HG03571 (cell line): ENCODE results near the gene CDC14A.
"Not testable (repeated sequence)": the region's sequence is repeated elsewhere in the genome, so short reads cannot be mapped to it uniquely, and the experiment has no call there.

Experiments
- ATAC-seq: cut with Tn5 transposase; IDR thresholded peaks from one replicate; pipeline ENCODE4 v1.9.1; 2021; ENCODE audit not compliant: unreplicated experiment

The CDC14A gene, protein sequence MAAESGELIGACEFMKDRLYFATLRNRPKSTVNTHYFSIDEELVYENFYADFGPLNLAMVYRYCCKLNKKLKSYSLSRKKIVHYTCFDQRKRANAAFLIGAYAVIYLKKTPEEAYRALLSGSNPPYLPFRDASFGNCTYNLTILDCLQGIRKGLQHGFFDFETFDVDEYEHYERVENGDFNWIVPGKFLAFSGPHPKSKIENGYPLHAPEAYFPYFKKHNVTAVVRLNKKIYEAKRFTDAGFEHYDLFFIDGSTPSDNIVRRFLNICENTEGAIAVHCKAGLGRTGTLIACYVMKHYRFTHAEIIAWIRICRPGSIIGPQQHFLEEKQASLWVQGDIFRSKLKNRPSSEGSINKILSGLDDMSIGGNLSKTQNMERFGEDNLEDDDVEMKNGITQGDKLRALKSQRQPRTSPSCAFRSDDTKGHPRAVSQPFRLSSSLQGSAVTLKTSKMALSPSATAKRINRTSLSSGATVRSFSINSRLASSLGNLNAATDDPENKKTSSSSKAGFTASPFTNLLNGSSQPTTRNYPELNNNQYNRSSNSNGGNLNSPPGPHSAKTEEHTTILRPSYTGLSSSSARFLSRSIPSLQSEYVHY

DNA sequence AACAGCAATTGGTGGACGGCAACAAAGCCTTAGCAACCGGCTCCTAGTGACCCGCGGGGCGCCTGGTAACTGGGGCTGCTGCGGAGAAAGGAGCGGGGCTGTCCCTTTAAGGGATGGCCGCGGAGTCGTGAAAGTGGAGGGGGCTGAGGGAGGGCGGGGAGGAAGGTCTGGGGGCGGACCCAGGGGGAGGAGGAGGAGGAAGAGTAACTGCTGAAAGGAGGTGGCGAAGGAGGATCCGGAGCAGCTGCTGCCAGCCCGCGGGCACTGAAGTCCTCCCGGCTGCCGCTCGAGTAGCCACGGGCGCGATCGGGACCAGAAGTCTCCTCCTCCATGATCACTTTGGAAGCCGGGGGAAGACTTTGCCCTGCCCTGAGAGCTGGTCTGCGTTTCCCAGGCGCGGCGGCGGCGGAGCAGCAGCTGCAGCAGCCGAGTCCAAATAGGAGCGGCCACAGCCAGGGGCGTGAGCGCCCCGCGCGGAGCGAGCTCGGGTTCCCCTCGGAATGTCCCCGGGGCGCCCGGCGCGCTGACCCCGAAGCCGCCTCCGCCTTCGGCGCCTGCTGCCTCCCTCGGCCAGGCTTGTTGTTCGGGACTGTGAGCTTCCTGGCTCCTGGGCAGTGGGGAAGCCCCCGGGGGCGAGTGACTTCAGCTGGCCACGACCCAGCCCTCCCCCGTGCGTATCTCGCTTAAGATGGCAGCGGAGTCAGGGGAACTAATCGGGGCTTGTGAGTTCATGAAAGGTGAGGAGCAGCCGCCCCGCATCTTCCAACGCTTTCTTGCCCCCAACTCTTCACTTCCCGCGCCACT, at the start of gene CDC14A:
Gene CDC14A (plus strand): TSS at position 240 of the 804 bp plus-strand sequence. CDS start 449 bp downstream, at position 689.
- ATAC-seq = peak; percentile 65

DNA sequence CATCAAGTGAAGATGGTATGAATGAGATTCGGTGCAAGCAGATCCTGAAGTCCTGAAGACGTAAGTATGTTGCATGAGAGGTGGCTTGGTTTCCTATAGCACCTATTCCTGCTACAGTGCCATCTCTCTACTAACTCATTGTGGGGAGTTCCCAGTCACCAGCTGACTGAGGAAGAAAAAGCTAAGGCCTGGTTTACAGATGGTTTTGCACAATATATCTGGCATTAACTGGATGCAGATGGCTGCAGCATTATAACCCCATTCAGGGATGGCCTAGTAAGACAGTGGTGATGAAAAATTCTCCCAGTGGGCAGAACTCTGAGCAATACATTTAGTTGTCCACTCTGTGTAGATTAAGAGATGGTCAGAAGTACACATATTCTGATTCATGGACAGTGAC, 49.6 kb upstream of the CDC14A start:
- ATAC-seq = no peak

DNA sequence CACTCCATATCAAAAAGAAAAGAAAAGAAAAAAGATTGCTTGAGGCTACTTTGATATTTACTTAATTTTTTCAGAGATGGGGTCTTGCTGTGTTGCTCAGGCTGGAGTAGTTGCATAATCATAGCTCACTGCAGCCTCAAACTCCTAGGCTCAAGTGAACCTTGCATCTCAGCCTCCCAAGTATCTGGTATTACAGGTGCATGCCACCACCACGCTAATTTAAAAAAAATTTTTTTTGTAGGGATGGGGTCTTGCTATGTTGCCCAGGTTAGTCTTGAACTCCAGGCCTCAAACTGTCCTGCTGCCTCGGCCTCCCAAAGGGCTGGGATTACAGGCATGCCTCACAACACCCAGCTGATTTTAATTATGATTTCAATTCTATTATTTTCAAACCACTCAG, 48.1 kb upstream of the CDC14A start:
- ATAC-seq = no peak

DNA sequence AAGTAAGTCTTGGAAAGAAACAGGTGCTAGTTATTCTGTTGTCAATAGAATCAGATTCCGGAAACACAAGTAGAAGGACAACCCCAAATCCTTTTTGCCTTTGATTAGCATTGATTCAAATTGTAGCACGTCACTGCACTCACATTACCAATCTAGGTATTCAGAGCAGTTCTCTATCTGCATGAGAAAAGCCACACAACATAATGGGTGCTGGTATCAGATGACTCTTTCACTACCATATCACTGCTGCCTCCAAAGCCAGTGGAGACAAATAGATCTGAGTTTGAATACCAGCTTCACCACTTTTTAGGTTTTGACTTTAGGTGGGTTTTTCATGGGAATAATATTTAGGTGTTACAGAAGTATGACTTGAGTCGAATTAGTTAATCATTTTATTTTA, 47.4 kb upstream of the CDC14A start:
- ATAC-seq = no peak

DNA sequence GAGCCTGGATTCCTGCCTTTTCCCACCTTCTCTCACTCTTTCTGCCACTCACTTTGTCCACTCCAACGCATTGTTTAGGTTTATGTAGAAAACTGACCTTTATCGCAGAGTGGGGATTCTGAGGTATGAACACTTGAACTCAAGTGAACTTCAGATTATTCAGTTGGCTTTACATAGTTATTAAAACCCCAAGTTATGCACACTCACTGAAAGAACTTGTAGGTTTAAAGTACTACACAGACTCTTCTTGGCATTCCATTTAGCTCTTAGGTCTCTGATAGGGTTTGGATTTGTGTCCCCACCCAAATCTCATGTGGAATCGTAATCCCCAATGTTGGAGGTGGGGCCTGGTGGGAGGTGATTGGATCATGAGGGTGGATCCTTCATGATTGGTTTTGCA, 46.4 kb upstream of the CDC14A start:
- no peak for ATAC-seq

DNA sequence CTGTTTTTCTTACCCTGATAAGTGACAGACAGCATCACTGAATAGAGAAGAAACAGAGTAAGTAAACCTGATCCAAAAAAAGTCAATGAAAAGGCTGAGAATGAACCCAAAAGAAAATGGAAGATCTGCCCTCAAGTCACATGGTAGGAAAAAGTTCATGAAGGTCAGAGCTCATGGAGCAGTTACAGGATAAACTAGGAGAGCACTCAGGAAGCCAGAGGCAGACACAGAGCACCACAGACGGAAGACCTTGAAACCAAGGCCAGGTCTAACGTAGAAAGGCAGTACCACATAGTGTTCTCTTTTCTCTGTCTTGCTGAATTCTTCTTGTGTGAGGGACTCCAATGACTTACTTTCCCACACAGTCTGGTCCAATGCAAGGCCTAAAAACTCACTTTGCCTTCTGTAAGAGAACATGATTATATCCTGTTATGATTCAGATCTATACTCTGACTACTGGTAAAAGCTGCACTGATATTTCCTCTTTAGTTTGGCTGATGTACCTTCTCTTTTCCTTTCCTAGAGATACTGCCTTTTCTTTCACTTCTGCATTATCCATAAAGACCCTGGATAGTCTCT, 45.5 kb upstream of the CDC14A start:
- no peak for ATAC-seq

DNA sequence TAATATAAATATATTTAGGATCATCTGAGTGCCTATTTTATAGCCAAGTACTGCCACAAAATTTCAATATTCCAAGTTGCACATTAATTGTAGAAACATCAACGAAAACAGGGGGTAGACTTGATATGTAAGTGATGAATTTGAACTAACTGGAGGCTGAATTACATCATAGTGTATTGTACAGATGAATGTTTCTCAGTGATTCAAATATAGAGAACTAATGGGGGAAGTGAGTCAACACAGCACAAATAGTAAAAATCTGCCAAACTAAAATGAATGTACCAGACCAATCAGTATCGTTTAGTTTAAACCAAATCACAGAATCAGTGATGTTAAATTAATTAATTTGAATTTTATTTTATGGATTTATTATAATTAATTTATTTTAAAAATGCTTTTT, 43.5 kb upstream of the CDC14A start:
- no peak for ATAC-seq

DNA sequence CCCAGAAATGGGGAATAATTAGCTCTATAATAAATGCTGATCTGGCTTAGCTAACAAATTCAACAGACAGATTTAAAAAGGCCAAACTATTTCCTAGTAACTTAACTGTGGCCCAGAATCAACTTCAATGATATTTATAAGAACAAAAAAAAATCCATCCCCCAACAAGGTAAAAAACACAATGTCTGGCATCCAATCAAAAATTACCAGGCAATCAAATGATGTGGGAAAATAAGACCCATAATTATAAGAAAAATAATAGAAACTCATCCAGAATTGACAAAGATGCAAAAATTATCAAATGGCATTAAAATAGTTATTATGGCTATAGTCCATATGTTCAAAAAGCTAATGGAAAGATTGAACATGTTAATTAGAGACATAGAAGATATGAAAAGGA, 42.4 kb upstream of the CDC14A start:
- no peak for ATAC-seq

DNA sequence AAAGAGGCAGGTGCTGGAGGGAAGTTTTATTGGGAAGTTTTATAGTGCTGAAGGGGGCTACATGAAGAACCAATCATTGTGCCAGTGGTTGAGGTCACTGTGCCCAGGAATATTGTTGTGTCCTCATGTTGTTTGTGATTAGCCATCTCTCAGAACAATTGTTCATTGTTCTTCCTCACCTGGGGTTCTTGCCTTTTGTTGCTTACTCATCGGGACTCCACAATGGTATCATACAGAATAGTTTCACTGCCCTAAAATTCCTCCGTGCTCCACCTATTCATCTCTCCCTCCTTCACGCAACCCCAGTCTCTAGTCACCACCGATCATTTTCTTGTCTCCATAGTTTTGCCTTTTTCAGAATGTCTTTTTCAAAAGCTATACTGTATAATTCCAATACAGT, 38.9 kb upstream of the CDC14A start:
- ATAC-seq = no peak

DNA sequence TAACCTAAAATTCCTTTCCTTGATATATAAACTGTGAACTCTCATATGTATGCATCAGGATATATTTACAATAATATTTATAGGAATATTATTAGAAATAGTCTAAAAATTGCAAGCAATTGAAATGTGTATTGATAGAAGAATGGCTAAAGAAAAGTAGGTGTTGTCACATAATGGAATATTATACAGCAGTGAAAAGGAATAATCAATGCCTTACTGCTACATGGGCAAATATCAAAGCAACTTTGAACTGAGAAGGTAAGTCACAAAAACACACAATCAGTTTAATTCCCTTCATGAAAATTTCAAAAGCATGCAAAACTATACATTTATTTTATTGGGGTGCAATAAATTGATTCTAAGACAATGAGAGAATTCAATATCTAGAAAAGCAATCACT, 35.7 kb upstream of the CDC14A start:
- ATAC-seq = no peak

DNA sequence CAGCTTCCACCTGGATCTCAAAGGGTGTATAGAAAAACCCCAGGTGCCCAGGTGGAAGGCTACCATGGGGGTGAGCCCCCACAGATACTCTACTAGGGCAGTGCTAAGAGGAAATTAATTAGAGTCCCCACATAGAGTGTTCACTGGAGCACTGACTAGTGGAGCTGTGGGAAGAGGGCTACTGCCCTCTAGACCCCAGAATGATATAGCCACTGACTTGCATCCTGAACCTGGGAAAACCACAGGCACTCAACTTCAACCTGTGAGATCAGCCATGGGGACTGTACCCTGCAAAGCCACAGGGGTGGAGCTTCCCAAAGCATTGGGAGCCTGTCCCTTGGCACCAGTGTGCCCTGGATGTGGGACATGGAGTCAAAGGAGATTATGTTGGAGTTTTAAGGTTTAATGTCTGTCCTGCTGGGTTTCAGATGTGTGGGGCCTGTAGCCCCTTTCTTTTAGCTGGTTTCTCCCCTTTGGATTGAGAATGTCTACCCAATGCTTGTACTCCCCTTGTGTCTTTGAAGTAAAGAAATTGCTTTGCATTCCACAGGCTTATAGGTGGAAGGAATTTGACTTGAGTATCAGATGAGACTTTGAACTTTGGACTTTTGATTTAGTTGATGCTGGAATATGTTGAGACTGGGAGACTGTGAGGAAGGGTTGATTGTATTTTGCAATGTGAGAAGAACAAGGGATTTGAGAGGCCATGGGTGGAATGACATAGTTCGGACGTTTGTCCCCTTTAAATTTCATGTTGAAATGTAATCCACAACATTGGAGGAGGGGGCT, 31.8 kb upstream of the CDC14A start:
- no peak for ATAC-seq

DNA sequence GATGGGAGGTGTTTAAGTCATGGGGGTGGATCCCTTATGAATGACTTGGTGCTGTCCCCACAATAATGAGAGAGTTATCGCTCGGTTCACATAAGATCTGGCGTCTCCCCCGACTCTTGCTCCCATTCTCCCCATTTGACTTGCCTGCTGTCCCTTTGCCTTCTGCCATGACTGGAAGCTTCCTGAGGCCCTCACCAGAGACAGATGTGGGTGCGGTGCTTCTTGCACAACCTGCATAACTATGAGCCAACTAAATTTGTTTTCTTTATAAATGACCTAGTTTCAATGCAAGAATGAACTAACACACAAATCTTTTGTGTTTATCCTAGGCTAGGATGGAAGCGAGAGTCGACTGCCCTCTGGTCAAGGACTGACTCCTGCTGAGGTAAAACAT, 31.2 kb upstream of the CDC14A start:
- no peak for ATAC-seq

DNA sequence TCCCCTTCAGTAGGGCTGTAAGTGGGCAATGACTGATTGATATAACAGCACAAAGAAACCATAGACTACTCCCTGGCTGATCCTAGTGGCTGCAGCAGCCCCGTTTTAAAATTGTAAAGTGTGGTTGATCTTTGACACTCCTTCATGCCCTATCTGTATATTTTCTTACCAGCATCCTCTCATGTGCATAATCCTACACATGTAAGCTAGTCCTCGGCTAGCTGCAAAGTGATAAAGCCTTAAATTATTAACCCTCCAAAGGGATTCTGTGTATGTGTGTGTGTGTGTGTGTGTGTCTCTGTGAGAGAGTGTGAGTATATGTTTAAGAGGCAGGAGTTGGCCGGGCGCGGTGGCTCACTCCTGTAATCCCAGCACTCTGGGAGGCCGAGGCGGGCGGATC, 30.8 kb upstream of the CDC14A start:
- ATAC-seq = no peak

DNA sequence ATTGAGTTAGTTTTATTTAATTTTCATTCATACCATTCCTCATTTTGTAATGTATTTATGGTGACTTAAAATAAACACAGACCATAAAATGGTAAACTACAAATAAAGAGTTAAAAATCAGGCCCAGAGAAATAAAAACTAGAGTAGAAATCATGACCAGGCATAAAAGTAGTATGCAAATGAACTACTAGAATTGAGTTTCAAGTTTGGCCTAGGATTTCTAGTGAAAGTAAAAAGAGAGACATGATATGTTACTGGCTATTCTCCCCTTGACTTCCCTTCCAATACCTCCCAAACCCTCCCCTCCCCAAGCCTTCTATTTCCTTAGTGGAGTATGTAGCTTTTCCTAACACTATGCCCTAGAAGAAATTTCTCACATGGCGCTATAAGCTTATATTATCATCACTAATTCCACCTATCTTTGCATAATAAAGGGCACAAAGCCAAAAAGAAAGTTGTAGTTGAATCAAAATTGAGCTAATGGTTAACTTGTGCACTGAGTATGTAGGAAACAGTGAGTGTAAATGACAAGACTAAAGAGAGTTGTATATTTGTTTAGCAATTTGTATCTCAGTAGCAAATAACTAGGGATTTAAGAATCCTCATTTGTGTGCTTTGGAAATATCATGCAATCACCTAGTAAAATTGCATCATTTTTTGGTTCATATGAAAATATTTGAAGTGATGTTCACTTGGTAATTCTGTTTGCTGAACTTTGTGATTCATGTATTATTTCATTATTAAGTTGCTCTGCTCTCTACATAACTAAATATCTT, 29.7 kb upstream of the CDC14A start:
- ATAC-seq = peak; percentile 74

DNA sequence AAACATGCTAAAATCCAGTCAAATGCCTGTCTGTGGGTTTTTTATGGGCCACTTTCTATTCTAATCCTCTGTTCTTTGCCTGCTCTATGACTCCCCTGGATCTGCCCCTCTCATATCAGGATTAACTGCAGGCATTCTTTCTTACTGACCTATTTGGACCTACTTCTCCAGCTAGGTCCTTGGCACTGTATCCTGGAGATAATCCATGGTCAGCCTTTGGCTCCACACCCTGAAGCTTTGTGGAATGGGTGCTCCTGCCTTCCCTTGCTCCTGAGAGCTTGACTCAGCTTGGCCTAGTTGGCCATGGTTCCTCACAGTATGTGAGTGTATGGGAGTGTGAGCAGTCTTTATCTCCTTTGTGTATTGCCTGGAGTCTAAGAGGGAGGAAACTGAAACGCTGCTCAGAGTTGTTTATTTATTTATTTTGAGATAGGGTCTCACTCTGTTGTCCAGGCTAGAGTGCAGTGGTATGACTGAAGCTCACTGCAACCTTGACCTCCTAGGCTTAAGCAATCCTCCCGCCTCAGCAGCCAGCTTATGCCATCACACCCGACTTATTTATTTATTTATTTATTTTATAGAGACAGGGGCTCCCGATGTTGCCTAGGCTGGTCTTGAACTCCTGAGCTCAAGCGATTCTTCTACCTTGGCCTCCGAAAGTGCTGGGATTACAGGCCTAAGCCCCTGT, 28.7 kb upstream of the CDC14A start:
- no peak for ATAC-seq

DNA sequence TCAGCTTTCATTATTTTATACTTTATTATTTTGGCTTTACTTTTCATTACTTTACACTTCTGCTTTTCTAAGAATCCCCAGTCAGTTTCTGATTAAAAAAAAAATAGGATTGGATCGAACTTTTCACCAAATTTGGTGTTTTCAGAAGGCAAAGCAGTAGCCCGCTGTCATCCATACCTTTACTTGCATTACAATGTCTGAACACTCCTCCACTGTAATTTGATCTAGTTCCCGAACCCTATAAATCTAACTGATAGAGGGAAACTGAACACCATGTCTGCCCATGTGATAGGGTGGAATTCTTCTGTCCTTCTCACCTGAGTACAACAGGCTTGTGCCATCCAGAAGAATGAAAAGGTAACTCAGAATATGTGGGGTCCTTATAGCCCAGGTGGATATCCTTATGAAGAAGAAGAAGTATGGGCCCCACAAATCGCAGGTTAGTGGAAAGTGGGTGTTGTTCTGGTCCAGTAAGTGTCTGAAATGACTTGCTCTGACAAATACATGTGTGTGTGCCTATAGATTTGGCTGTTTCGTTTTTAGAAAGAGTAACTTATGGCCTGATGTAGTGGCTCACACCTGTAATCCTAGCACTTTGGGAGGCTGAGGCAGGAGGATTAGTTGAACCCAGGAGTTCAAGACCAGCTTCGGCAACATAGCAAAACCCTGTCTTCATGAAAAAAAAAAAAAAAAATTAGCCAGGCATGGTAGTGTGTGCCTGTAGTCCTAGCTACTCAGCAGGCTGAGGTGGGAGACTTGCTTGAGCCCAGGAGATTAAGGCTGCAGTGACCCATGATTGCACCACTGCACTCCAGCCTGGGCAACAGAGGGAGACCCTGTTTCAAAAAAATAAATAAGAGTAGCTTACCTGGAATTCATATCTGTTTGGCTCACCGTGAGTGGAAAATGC, 26.6 kb upstream of the CDC14A start:
- no peak for ATAC-seq

DNA sequence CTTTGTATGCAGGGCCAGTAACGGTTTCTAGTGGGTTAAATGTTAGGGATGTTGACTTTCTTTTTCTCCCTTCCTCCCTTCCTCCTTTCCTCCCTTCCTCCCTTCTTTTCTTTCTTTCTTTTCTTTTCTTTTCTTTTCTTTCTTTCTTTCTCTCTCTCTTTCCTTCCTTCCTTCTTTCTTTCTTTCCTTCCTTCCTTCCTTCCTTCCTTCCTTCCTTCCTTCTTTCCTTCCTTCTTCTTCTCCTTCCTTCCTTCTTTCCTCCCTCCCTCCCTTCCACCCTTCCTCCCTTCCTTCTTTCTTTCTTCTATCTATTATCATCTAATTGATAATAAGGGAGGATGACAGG, 26.0 kb upstream of the CDC14A start:
- not testable (repeated sequence) for ATAC-seq

DNA sequence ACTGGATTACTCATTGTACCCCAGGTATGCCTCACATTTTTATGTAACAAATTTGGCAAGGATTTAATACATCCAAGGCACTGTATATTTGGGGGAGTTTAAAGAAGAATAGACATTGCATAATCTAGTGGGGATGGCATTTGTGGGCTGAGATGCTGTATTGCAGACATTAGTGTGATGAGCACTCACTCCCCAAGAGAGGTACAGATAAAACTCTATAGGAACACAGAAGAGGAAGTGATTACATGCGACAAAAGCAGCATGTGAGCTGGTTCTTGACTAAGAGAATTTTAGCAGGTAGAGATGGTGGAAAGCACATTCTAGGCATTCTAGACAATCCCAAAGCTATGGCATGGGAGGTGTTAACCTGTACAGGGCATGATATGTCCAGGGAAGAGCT, 24.2 kb upstream of the CDC14A start:
- ATAC-seq = no peak

DNA sequence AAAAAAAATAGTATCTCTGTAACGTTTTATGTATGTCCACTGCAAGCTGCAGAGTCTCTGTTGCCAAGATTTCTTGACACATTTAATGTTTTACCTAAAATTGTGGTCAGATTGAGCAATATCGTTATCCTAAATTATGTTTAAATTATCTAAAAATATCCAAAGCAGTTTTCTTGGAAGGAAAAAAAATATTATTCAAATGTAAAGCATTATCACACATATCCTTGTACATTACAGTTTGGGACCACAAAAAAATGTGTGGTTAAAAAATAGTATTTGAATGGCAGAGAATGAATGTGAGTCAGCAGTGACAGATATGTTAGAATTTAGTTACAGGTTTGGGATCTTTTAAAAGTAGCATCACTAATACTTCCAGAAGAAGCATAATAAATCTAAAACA, 21.2 kb upstream of the CDC14A start:
- ATAC-seq = not testable (repeated sequence)
